SU-DHL-6 (cell line): ENCODE measurements around the gene PTCH1.

Experiments
- CTCF ChIP-seq: fragments of 200-600 bp; sonication (generic); IDR thresholded peaks from one replicate; pipeline ENCODE4 v1.5.1; 2017; ENCODE audit warnings: antibody characterized with exemption, mild to moderate bottlenecking, low read length, moderate library complexity; ENCODE audit not compliant: insufficient read depth, poor library complexity, severe bottlenecking
- EZH2phosphoT487 ChIP-seq: fragments of 200-600 bp; sonication (generic), shearing (Covaris generic); conservative IDR thresholded peaks from 2 replicates; pipeline ENCODE4 v1.6.1; 2018; ENCODE audit warnings: mild to moderate bottlenecking, antibody characterized with exemption, low read length, moderate library complexity, mixed read lengths

GRCh38 chr9:95491543-95492320 is 25.0 kb downstream of the PTCH1 start:
- no peak for TF ChIP-seq CTCF
- no peak for TF ChIP-seq EZH2phosphoT487
